Measurements from ENCODE around the gene FUT3.

DNA sequence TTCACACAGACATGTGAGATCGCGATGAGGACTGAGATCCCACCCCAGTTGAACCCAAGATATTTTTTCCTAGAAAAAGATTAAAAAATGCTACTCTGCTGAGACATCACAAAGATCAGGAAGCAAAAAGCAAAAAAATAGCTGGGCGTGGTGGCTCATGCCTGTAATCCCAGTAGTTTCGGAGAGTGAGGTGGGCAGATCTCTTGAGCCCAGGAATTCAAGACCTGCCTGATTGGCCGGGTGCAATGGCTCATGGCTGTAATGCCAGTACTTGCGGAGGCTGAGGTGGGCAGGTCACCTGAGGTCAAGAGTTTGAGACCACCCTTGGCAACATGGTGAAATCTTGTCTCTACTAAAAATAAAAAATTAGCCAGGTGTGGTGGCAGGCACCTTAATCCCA lies 1.1 kb downstream of the FUT3 start:
- no peak for TF ChIP-seq EZH2 (IDR thresholded peaks at IDR 0.05; ENCODE audit: borderline replicate concordance)
- TF ChIP-seq, protein P1, sequence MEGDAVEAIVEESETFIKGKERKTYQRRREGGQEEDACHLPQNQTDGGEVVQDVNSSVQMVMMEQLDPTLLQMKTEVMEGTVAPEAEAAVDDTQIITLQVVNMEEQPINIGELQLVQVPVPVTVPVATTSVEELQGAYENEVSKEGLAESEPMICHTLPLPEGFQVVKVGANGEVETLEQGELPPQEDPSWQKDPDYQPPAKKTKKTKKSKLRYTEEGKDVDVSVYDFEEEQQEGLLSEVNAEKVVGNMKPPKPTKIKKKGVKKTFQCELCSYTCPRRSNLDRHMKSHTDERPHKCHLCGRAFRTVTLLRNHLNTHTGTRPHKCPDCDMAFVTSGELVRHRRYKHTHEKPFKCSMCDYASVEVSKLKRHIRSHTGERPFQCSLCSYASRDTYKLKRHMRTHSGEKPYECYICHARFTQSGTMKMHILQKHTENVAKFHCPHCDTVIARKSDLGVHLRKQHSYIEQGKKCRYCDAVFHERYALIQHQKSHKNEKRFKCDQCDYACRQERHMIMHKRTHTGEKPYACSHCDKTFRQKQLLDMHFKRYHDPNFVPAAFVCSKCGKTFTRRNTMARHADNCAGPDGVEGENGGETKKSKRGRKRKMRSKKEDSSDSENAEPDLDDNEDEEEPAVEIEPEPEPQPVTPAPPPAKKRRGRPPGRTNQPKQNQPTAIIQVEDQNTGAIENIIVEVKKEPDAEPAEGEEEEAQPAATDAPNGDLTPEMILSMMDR (IDR thresholded peaks at IDR 0.05; ENCODE audit: poor library complexity), result no peak
- TF ChIP-seq EZH2phosphoT487 (IDR thresholded peaks at IDR 0.05; ENCODE audit: low read depth, severe bottlenecking, unreplicated experiment), result no peak
